ENCODE data around the gene TUBA1C. TPM values are rescaled to one million over a fixed set of nuclear protein-coding genes. Genes with fewer than 3 reads are reported as not detected.

Gene TUBA1C
- total and polyA plus RNA-seq, 2 of the 4 experiments (the other 2 are of a cell fraction) = 1,420 to 2,555 TPM

- in situ Hi-C loops (cut with MboI; ENCODE audit: low sequenced_read_pairs) (no loop called here), intact Hi-C loops (cut with micrococcal nuclease) (no loop called here), dilution Hi-C loops (cut with HindIII; ENCODE audit: low sequenced_read_pairs, unreplicated experiment) (no loop called here)
- Histone ChIP-seq H3K4me2 (ENCODE audit: low read depth, low read length) (no peak overlapping the region), H3K27ac (ENCODE audit: insufficient read depth, low read length) (no peak overlapping the region), H3K79me1 (ENCODE audit: low read depth in 1 of 2, low read length in 2 of 2) (peaks cover 0 to 7% of the 10 kb centered on the region in 2 experiments; a peak in 1 of 4 replicates), H2BK5ac (ENCODE audit: low read depth, low read length, poor library complexity, severe bottlenecking) (no peak overlapping the region), H3K4me3 (ENCODE audit: insufficient read depth, low read depth, low read length) (no peak overlapping the region), H2BK120ac (ENCODE audit: low read depth, low read length) (no peak overlapping the region), H3K9me1 (ENCODE audit: insufficient read depth, low read length) (peaks cover 9% of the 10 kb centered on the region; the same call in 1 of the 2 replicates), H3K9ac (ENCODE audit: low read depth, low read length) (no peak overlapping the region), H3K56ac (ENCODE audit: extremely low read depth, insufficient read depth, low read length) (no peak overlapping the region), H4K5ac (ENCODE audit: low read depth, low read length) (no peak overlapping the region), H3K9me3 (ENCODE audit: control insufficient read depth, insufficient read depth, low read length) (no peaks in the 10 kb centered on the region), H4K8ac (ENCODE audit: low read depth in 2 of 2, low read length in 2 of 2) (no peak overlapping the region), H4K20me1 (ENCODE audit: insufficient read depth, low read length) (no peaks in the 10 kb centered on the region), H3K4me1 (ENCODE audit: control insufficient read depth, insufficient read depth, low read length) (peaks cover 10% of the 10 kb centered on the region), H2AK9ac (replicated peaks; ENCODE audit: low read depth, low read length, poor library complexity) (no peak overlapping the region), H2BK20ac (ENCODE audit: low read depth, low read length) (no peak overlapping the region), H3K36me3 (ENCODE audit: control insufficient read depth, insufficient read depth, low read length) (no peaks in the 10 kb centered on the region), H3K23ac (ENCODE audit: low read depth, low read length) (no peak overlapping the region), H2AFZ (replicated peaks; ENCODE audit: low read length, poor library complexity) (no peak overlapping the region), H3K27me3 (ENCODE audit: control insufficient read depth, insufficient read depth, low read length) (no peaks in the 10 kb centered on the region), H2AK5ac (ENCODE audit: low read depth, low read length) (peak overlapping the region; percentile 28; the same call in 1 of the 2 replicates), H3K14ac (replicated peaks; ENCODE audit: low read depth, low read length) (peak overlapping the region; percentile 11; the same call in 1 of the 2 replicates), H4K91ac (ENCODE audit: insufficient read depth, low read depth, low read length) (no peak overlapping the region), H3K18ac (ENCODE audit: low read depth, low read length) (no peak overlapping the region), H2BK15ac (ENCODE audit: low read depth, low read length) (no peak overlapping the region), H3K4ac (ENCODE audit: low read depth, low read length) (no peak overlapping the region)
- POLR2A ChIA-PET (ENCODE audit: unreplicated experiment) = interaction anchor here (0.9 kb wide), 1 partner anchor 38 kb away, joined by 3 read pairs; no protein-coding TSS in a partner anchor
- CTCF ChIA-PET = no interaction called here
- TF ChIP-seq CTCF (conservative IDR thresholded peaks at IDR 0.05; ENCODE audit: low read depth, low read length) (no peak), NFE2L2 (IDR thresholded peaks at IDR 0.05; ENCODE audit: low read depth, low read length) (no peak), ELK1 (IDR thresholded peaks at IDR 0.05; ENCODE audit: borderline replicate concordance, low read depth, low read length) (no peak), CEBPB (IDR thresholded peaks at IDR 0.05; ENCODE audit: low read depth, low read length) (no peak), CHD1 (IDR thresholded peaks at IDR 0.05; ENCODE audit: low read depth, low read length) (no peak), BHLHE40 (IDR thresholded peaks at IDR 0.05; ENCODE audit: low read depth, low read length) (no peak), MAFK (IDR thresholded peaks at IDR 0.05; ENCODE audit: low read depth, low read length) (no peak), FOS (IDR thresholded peaks at IDR 0.05; ENCODE audit: low read depth, low read length) (no peak), RFX5 (IDR thresholded peaks at IDR 0.05; ENCODE audit: low read depth, low read length) (no peak), SMC3 (IDR thresholded peaks at IDR 0.05; ENCODE audit: low read depth, low read length) (no peak), MAZ (IDR thresholded peaks at IDR 0.05; ENCODE audit: borderline replicate concordance, low read depth, low read length) (no peak), RCOR1 (IDR thresholded peaks at IDR 0.05; ENCODE audit: insufficient replicate concordance, low read length) (no peak)
- TF ChIP-seq, protein P1, sequence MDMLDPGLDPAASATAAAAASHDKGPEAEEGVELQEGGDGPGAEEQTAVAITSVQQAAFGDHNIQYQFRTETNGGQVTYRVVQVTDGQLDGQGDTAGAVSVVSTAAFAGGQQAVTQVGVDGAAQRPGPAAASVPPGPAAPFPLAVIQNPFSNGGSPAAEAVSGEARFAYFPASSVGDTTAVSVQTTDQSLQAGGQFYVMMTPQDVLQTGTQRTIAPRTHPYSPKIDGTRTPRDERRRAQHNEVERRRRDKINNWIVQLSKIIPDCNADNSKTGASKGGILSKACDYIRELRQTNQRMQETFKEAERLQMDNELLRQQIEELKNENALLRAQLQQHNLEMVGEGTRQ (IDR thresholded peaks at IDR 0.05; ENCODE audit: low read depth, low read length) = no peak
- ATAC-seq (ENCODE audit: low read depth) (no peak), DNase-seq (no peak)
- BruUV-seq (replicated peaks) = no TSS peak
- WGBS, 2 experiments (ENCODE audit: extremely low coverage in 2 of 2, insufficient read length in 1 of 2) = 100% methylated on average over 1 of the region's 3 CpGs; no CpG with 5 or more reads in 1 of the 2 experiments
Observed at GRCh38 chr12:49227713-49228112, 37.2 kb upstream of the TUBA1C start.

All from IMR-90 (cell line).